Limb (tissue), 2 donors: ENCODE results near the gene OR7G2.

ENCODE experiments used
- DNase-seq, 2 donors: peaks; one replicate each; pipeline ENCODE4 v3.0.0-alpha.2; 2016; ENCODE audit errors: extremely low spot score in 2 of 2

OR7G2 gene

GRCh38 chr19:9107375-9107774 is at the start of gene OR7G2:
OR7G2 (minus strand) TSS chr19:9107475; CDS start chr19:9103243, 4,232 bp downstream.
- DNase-seq, result no peak

GRCh38 chr19:9156304-9156703 is 49.0 kb upstream of the OR7G2 start:
- no peak for DNase-seq

- DNase-seq, result no peak
These were observed 48.3 kb upstream of the OR7G2 start for GRCh38 chr19:9155591-9155990.

GRCh38 chr19:9151367-9151766 is 44.1 kb upstream of the OR7G2 start:
- DNase-seq, result no peak

DNA sequence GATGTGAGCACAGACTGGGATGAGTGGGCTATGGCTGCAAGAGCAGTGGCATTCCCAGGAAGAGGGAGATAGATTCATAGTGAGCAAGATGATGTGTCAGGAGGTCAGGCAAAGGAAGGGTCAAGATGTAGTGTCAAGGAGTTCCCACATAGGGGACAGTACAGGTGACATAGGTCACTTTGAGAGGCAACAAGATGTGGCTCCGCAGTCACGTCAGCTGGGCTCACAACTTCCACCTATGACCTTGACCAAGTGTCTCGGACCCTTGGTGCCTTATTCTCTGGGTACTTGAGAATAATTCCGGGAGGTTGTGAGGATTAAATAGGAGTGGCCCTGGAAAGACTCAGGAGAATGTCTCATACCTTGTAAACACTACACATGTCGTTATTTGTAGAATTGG is 43.4 kb upstream of the OR7G2 start:
- DNase-seq, result no peak

DNA sequence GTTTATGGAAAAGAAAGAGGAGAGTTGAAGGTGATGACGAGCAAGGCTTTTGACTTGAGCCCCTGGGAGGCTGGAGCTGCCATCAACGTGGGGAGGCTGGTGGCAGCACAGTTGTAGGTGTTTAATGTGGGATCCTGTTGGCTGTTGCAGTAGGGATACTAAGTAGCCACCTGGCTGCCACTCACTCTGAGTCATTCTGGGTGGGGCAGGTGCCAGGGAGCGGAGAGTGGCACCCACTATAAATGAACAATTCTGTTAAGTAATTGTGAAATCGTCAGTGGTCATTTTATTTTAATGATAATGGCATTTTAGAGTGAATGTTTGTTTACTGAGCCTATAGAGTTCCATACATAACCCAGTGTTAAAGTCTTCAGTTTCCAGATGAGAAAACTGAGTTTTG is 42.7 kb upstream of the OR7G2 start:
- DNase-seq, result no peak

GRCh38 chr19:9148697-9149096 is 41.4 kb upstream of the OR7G2 start:
- DNase-seq, result no peak

GRCh38 chr19:9146882-9147281 is 39.6 kb upstream of the OR7G2 start:
- DNase-seq, result no peak

DNA sequence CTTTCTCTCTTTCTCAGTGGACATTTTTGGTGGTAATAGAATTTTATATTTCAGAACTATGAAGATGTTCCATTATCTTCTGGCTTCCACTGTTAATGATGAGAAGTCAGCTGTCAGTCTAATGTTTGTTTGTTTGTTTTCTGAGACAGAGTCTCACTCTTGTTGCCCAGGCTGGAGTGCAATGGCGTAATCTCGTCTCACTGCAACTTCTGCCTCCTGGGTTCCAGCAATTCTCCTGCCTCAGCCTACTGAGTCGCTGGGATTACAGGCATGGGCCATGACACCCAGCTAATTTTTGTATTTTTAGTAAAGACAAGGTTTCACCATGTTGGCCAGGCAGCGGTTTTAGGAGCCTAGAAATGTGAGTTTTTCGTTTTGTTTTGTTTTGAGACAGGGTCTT is 37.6 kb upstream of the OR7G2 start:
- no peak for DNase-seq

- peak; percentile 93 to 96 for DNase-seq
These were observed 33.0 kb upstream of the OR7G2 start, which contains the start of gene ZNF317 for GRCh38 chr19:9140159-9140874. ZNF317 (plus strand) TSS chr19:9140397; CDS start chr19:9156017, 15,620 bp downstream.

DNA sequence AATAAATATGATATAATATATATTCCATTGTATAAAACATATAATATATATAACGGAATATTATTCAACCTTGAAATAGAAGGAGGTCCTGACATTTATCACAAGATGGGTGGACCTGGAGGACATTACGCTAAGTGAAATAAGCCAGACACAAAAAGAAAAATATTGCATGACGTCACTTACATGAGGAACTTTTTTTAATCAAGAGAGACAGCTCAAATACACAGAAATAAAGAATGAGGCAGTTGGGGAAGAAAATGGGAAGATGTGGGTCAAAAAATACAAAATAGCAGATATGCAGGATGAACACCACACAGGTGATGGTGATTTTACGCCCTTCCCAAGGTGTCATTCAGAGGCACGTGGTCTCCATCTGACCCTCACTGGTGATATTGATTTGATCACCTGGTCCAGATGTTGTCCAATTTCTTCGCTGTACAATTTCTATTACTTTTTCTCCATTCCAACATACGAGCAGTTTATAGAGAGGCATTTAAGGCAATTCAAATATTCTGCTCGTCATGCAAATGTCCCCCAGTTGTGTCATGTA is 32.4 kb upstream of the OR7G2 start:
- DNase-seq, result no peak

GRCh38 chr19:9132422-9132821 is 25.1 kb upstream of the OR7G2 start:
- no peak for DNase-seq

- no peak for DNase-seq
These were observed 23.7 kb upstream of the OR7G2 start for GRCh38 chr19:9130965-9131364.

DNA sequence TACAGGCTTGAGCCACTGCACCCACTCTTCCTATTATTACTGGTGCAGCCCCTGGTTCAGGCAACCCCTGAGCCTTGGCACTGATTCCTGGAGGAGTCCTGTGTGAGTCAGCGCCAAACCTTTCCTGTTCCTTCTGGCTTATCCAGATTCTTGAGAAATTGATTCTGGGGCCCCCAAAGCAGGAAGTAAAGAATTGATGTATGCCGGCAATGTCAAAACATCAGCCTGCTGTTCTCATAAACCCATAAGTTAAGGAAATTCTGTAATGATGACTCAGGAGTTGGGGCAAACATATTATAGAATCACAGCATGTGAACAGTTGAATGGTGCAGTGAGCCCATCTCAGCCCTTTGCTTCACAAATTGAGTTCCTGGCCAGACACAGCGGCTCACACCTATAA is 20.9 kb upstream of the OR7G2 start:
- no peak for DNase-seq

DNA sequence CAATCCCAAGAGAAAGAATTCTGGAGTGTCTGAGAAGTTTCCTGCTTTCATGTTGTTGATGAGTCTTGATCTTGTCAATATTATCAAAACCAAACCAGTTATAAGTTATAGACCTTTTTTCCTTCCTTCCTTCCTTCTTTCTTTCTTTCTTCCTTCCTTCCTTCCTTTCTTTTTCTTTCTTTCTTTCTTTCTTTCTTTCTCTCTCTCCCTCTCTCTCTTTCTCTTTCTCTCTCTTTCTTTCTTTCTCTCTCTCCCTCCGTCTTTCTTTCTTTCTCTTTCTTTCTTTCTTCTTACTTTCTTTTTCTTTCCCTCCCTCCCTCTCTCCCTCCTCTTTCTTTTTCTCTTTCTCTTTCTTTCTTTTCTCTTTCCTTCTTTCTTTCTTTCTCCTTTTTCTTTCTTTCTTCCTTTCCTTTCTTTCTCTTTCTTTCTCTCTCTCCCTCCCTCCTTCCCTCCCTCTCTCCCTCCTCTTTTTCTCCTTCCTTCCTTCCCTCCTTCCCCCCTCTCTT is 19.7 kb upstream of the OR7G2 start, which contains the start of gene OR7G3:
TSS of gene OR7G3 (minus strand) at position 51 of the 506 bp plus-strand sequence. CDS start at position 51, 0 bp downstream.
- no peak for DNase-seq

- no peak for DNase-seq
These were observed 9.3 kb upstream of the OR7G2 start for GRCh38 chr19:9116547-9116946.

GRCh38 chr19:9115307-9115813 is 8.1 kb upstream of the OR7G2 start, which contains the start of gene OR7G1:
OR7G1 (minus strand) TSS chr19:9115763; CDS start chr19:9115763, 0 bp downstream.
- no peak for DNase-seq

DNA sequence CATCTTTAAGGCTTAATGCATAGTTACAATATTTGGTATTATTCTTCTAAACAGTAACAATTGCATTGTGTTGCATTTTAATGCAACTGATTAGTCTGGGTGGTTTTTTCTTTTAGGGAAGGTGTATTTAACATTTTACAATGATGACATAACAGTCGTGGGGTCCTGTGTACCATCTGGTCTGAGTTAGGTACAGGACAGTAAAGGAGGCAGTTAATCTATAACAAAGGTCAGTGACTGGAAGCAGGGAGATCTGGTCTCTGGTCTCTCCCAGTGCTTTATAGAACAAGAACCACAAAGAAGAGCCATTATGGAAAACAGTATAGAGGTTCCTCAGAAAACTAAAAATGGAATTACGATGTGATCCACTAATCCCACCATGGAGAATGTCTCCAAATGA is 2.7 kb upstream of the OR7G2 start:
- DNase-seq, result no peak

GRCh38 chr19:9086761-9087160 is 20.5 kb downstream of the OR7G2 start, which contains the start of gene OR1M1:
OR1M1 (plus strand) TSS chr19:9087061; CDS start chr19:9093245, 6,184 bp downstream.
- no peak for DNase-seq

DNA sequence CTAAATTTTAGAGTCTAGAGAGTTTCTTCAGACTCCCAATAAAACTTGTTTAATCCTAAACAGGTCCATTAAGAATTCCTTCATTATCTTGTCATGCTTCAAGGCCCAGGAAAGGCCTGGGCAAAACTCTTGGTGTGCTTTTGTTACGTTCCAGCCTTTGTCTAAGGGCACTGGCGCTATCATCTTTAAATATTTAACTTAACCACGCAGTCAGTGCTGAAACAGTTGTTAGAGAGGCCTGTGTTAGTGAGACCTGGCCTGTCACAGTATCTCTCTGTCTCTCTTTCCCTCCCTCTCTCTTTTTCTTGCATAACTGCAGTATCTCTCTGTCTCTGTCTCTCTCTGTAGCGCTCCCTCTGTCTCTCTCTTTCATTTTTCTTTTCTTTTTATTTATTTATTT is 28.6 kb downstream of the OR7G2 start:
- no peak for DNase-seq

GRCh38 chr19:9076901-9077300 is 30.4 kb downstream of the OR7G2 start:
- peak; percentile 31 to 36 for DNase-seq
